Right atrium auricular region (tissue), 2 donors: Measurements from ENCODE around the gene ANKRD62. TPM values are rescaled to one million over a fixed set of nuclear protein-coding genes. Genes with fewer than 3 reads are reported as not detected.
"Not testable (repeated sequence)": the region's sequence is repeated elsewhere in the genome, so short reads cannot be mapped to it uniquely, and the experiment has no call there.

Experiments
- DNase-seq: peaks from one replicate; pipeline ENCODE4 v3.0.0-alpha.2; 2019; ENCODE audit warnings: low spot score
- H3K27ac ChIP-seq, 2 donors: fragments of 200-600 bp; sonication (generic); 1 replicate in 1 of 2; 2 replicates in 1 of 2; pipeline ENCODE4 v1.5.1; 2016 to 2019
- H3K27me3 ChIP-seq, 2 donors: fragments of 200-600 bp; sonication (generic); one replicate each; pipeline versions ENCODE4 v1.5.1 to v1.6.0; 2017 to 2019
- H3K36me3 ChIP-seq: fragments of 200-600 bp; sonication (generic); one replicate; pipeline ENCODE4 v1.5.1; 2016
- H3K4me1 ChIP-seq, 2 donors: fragments of 200-600 bp; sonication (generic); one replicate each; pipeline versions ENCODE4 v1.5.1 to v1.6.0; 2017 to 2019
- H3K4me3 ChIP-seq, 2 donors: fragments of 200-600 bp; sonication (generic); 1 replicate in 1 of 2; 2 replicates in 1 of 2; pipeline ENCODE4 v1.5.1; 2017 to 2019; ENCODE audit warnings: mild to moderate bottlenecking in 1 of 2, moderate library complexity in 1 of 2
- H3K9me3 ChIP-seq, 2 donors: fragments of 200-600 bp; sonication (generic); one replicate each; pipeline ENCODE4 v1.5.1; 2019
- CTCF ChIP-seq, 2 donors: fragments of 200-600 bp; sonication (generic); IDR thresholded peaks; one replicate each; pipeline ENCODE4 v1.5.1; 2019; ENCODE audit warnings: antibody characterized with exemption in 2 of 2
- total RNA-seq, 2 donors: library from RNA; depleted of rRNA; stranded (reverse); fragments of >200 nt; gene quantifications; one replicate each; pipeline ENCODE4 v1.1.0, GENCODE V29; 2016

The ANKRD62 gene
- total RNA-seq, 2 donors from 2014 or later, result not detected

DNA sequence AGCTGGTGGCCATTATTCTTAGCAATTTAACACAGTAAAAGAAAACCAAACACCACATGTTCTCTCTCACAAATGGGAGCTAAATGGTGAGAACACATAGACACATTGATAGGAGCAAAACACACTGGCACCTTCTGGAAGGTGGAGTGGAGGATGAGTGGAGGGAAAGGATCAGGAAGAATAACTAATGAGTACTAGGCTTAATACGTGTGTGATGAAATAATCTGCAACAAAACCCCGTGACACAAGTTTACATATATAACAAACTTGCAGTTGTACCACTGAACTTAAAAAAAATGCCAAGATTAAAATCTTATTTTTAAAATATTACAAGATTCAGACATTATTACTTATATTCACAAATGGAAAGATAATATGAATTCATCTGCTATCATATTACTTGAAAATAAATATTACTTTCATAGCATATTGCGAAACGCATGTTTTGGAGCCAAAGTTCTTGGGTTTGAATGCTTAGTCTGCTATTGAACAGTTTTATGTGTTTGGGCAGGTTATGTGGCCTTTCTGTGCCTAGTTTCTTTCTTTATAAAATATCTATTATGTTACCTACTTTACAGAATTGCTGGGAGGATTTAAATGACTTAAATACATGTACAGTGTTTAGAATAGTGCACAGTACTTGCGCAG, 20.5 kb downstream of the ANKRD62 start:
- Histone ChIP-seq H3K9me3 (no peaks in the 10 kb centered on the region), H3K27ac (no peak overlapping the region), H3K27me3 (no peaks in the 10 kb centered on the region), H3K36me3 (no peaks in the 10 kb centered on the region), H3K4me3 (no peak overlapping the region), H3K4me1 (no peaks in the 10 kb centered on the region)
- DNase-seq, result no peak
- TF ChIP-seq CTCF (IDR thresholded peaks at IDR 0.05), result no peak

DNA sequence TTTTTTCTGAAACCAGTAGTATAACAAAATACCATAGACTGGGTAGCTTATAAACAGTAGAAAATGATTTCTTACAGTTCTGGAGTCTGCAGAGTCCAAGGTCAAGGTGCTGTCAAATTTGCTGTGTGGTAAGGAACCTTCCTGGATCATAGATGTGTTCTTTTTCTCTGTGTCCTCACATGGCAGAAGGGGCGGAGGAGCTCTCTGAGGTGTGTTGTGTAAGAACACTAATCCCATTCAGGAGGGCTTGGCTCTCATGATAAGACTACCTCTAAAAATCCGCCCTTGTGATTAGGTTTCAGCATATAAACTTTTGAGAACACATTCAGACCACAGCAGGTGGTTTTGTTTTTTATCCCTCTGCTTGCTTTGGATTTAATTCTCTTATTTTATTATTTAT, 25.7 kb downstream of the ANKRD62 start:
- Histone ChIP-seq H3K27me3 (no peaks in the 10 kb centered on the region), H3K4me3 (no peak overlapping the region), H3K4me1 (no peaks in the 10 kb centered on the region), H3K36me3 (no peaks in the 10 kb centered on the region), H3K27ac (no peak overlapping the region), H3K9me3 (no peaks in the 10 kb centered on the region)
- DNase-seq, result no peak
- no peak for TF ChIP-seq CTCF (IDR thresholded peaks at IDR 0.05)

DNA sequence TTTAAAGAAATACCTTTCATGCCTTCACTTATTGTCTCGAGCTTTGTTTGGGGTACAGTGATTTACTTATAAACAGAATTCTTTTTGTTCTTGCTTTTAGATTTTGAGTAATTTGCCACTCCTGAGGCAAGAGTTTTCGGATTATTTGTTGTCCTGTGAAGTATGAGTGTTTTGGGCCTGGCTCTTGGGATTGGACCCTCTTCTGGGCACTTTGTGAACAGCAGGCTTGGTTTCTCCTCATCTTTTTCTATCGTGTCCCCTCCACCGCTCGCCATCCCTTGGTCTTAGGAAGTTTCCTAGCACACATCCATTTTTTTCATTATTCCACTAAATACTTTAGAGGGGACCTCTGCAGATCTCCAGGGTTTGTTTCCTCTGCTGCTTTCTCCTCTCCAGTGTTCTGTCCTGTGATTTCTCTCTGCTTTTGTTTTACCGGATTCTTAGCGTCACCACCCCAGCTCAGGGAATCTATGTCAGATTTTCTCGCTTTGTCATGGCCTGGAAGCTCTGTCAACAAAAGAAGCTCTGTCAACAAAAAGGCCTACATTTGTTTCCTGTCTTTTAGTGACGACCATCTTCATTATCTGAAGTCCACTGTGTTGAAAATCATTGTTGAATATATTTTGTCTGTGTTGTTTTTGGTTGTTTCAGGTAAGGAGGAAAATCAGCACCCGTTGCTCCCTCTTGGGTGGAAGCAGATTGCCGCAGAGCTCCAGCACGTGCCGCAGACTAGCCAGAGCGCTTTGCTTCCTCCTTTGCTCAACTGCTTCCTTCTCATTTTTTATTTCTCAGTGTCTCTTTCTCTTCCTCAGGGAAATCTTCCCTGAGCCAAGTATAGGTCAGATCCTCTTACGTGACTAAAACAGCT, 27.8 kb downstream of the ANKRD62 start:
- DNase-seq, result no peak
- no peak overlapping the region for H3K4me3 ChIP-seq
- H3K27me3 ChIP-seq, result no peaks in the 10 kb centered on the region
- no peak overlapping the region for H3K27ac ChIP-seq
- TF ChIP-seq CTCF (IDR thresholded peaks at IDR 0.05), result peak in 1 of 2 donors; percentile 28
- H3K36me3 ChIP-seq, result no peaks in the 10 kb centered on the region
- H3K4me1 ChIP-seq, result no peaks in the 10 kb centered on the region
- no peaks in the 10 kb centered on the region for H3K9me3 ChIP-seq

GRCh38 chr18:12122043-12122389, 28.4 kb downstream of the ANKRD62 start:
- not testable (repeated sequence) for H3K27me3 ChIP-seq, H3K4me1 ChIP-seq, H3K27ac ChIP-seq, DNase-seq, H3K36me3 ChIP-seq, H3K4me3 ChIP-seq, H3K9me3 ChIP-seq

- H3K4me1 ChIP-seq, result not testable (repeated sequence)
Observed at GRCh38 chr18:12127647-12128046, 34.0 kb downstream of the ANKRD62 start.

GRCh38 chr18:12138831-12139230, 45.2 kb downstream of the ANKRD62 start:
- DNase-seq, H3K36me3 ChIP-seq, H3K27me3 ChIP-seq, H3K27ac ChIP-seq, H3K4me1 ChIP-seq, H3K4me3 ChIP-seq, H3K9me3 ChIP-seq: not testable (repeated sequence)

More at GRCh38 chr18:12127647-12128046, 34.0 kb downstream of the ANKRD62 start:
- not testable (repeated sequence) for H3K36me3 ChIP-seq, H3K27ac ChIP-seq, H3K4me3 ChIP-seq, DNase-seq, H3K27me3 ChIP-seq, H3K9me3 ChIP-seq

DNA sequence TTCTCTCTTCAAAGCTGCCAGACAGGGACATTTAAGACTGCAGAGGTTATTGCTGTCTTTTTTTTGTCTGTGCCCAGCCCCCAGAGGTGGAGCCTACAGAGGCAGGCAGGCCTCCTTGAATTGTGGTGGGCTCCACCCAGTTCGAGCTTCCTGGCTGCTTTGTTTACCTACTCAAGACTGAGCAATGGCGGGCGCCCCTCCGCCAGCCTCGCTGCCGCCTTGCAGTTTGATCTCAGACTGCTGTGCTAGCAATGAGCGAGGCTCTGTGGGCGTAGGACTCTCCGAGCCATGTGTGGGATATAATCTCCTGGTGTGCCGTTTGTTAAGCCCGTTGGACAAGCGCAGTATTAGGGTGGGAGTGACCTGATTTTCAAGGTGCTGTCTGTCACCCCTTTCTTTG, 47.2 kb downstream of the ANKRD62 start:
- H3K36me3 ChIP-seq, H3K27me3 ChIP-seq, H3K4me1 ChIP-seq, H3K27ac ChIP-seq, DNase-seq, H3K4me3 ChIP-seq, H3K9me3 ChIP-seq: not testable (repeated sequence)

GRCh38 chr18:12141778-12142177, 48.1 kb downstream of the ANKRD62 start:
- DNase-seq, H3K27me3 ChIP-seq, H3K4me1 ChIP-seq, H3K9me3 ChIP-seq, H3K4me3 ChIP-seq, H3K36me3 ChIP-seq, H3K27ac ChIP-seq: not testable (repeated sequence)

DNA sequence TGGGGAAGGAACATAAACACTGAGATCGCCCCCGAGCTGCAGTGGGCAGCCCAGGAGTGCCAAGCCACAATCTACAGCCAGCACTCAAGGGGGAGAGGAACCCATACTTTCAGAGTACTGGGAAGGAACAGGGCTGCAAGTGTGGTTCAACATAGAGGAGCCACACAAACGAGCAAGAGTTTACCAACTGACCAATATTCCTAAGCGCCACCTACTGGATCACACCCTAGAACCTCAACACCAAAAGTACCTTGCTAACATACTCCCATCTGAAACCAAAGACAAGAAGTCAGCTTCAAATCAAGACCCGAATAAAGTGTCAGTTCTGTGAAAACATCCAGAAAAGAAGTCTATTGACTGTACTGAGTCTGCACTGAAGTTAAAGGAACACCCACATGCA, 55.8 kb downstream of the ANKRD62 start:
- not testable (repeated sequence) for H3K9me3 ChIP-seq, H3K27me3 ChIP-seq, H3K4me3 ChIP-seq, DNase-seq, H3K4me1 ChIP-seq, H3K27ac ChIP-seq, H3K36me3 ChIP-seq
